ENCODE data around the gene ANKUB1. TPM values are rescaled to one million over a fixed set of nuclear protein-coding genes. Genes with fewer than 3 reads are reported as not detected.

The ANKUB1 gene
- total and polyA plus RNA-seq, 9 of the 15 experiments (the other 6 are each of a cell fraction or from before 2014, with no cell fraction given) = not detected

DNA sequence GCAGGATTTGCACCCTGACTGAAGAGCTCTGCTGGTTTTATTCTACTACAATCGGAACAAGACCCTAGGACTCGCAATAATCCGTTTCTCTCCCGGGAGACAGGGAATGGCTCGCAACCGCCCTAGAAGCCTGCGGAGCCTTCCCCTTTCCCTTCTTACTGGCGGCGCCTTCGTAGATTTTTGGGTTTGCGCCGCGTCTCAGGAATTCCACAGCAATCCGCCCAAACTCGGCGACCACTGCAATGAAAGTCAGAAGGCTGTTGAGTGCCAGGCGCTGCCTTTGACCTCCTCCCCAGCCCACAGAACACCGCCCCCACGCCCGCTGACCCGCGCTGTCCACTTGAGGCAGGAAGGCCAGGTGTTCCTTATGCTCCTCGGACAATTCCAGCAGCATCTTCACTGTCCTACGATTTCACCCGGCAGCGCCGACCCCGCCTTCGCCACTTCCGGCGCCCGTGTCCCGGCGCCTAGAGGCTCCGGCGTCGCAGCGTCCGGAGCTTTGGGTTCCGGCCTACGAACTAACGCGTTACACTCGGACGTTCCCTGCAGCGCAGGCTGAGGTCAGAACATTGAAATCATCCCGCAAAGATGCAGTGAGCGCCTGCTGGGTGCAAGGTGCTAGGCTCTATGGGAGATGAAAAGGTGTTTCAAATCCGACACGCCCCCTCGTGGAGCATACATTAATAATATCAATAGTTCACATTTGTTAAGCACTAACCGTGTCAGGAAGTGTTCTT is 40.1 kb downstream of the ANKUB1 start, which contains the start of gene COMMD2 (continued):
- TF ChIP-seq, protein P1, sequence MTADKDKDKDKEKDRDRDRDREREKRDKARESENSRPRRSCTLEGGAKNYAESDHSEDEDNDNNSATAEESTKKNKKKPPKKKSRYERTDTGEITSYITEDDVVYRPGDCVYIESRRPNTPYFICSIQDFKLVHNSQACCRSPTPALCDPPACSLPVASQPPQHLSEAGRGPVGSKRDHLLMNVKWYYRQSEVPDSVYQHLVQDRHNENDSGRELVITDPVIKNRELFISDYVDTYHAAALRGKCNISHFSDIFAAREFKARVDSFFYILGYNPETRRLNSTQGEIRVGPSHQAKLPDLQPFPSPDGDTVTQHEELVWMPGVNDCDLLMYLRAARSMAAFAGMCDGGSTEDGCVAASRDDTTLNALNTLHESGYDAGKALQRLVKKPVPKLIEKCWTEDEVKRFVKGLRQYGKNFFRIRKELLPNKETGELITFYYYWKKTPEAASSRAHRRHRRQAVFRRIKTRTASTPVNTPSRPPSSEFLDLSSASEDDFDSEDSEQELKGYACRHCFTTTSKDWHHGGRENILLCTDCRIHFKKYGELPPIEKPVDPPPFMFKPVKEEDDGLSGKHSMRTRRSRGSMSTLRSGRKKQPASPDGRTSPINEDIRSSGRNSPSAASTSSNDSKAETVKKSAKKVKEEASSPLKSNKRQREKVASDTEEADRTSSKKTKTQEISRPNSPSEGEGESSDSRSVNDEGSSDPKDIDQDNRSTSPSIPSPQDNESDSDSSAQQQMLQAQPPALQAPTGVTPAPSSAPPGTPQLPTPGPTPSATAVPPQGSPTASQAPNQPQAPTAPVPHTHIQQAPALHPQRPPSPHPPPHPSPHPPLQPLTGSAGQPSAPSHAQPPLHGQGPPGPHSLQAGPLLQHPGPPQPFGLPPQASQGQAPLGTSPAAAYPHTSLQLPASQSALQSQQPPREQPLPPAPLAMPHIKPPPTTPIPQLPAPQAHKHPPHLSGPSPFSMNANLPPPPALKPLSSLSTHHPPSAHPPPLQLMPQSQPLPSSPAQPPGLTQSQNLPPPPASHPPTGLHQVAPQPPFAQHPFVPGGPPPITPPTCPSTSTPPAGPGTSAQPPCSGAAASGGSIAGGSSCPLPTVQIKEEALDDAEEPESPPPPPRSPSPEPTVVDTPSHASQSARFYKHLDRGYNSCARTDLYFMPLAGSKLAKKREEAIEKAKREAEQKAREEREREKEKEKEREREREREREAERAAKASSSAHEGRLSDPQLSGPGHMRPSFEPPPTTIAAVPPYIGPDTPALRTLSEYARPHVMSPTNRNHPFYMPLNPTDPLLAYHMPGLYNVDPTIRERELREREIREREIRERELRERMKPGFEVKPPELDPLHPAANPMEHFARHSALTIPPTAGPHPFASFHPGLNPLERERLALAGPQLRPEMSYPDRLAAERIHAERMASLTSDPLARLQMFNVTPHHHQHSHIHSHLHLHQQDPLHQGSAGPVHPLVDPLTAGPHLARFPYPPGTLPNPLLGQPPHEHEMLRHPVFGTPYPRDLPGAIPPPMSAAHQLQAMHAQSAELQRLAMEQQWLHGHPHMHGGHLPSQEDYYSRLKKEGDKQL (CRISPR knock-in tag; IDR thresholded peaks at IDR 0.05; ENCODE audit: borderline replicate concordance) = no peak
- TF ChIP-seq, protein P2, sequence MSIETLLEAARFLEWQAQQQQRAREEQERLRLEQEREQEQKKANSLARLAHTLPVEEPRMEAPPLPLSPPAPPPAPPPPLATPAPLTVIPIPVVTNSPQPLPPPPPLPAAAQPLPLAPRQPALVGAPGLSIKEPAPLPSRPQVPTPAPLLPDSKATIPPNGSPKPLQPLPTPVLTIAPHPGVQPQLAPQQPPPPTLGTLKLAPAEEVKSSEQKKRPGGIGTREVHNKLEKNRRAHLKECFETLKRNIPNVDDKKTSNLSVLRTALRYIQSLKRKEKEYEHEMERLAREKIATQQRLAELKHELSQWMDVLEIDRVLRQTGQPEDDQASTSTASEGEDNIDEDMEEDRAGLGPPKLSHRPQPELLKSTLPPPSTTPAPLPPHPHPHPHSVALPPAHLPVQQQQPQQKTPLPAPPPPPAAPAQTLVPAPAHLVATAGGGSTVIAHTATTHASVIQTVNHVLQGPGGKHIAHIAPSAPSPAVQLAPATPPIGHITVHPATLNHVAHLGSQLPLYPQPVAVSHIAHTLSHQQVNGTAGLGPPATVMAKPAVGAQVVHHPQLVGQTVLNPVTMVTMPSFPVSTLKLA (conservative IDR thresholded peaks at IDR 0.05) = peak; percentile 30 to 67; a peak in 2 of 4 replicates
- TF ChIP-seq, protein P3, sequence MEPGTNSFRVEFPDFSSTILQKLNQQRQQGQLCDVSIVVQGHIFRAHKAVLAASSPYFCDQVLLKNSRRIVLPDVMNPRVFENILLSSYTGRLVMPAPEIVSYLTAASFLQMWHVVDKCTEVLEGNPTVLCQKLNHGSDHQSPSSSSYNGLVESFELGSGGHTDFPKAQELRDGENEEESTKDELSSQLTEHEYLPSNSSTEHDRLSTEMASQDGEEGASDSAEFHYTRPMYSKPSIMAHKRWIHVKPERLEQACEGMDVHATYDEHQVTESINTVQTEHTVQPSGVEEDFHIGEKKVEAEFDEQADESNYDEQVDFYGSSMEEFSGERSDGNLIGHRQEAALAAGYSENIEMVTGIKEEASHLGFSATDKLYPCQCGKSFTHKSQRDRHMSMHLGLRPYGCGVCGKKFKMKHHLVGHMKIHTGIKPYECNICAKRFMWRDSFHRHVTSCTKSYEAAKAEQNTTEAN (CRISPR knock-in tag; IDR thresholded peaks at IDR 0.05) = 0 out of 2 replicates have a peak, but pooled peaks have one; percentile 68
- TF ChIP-seq, protein P4, sequence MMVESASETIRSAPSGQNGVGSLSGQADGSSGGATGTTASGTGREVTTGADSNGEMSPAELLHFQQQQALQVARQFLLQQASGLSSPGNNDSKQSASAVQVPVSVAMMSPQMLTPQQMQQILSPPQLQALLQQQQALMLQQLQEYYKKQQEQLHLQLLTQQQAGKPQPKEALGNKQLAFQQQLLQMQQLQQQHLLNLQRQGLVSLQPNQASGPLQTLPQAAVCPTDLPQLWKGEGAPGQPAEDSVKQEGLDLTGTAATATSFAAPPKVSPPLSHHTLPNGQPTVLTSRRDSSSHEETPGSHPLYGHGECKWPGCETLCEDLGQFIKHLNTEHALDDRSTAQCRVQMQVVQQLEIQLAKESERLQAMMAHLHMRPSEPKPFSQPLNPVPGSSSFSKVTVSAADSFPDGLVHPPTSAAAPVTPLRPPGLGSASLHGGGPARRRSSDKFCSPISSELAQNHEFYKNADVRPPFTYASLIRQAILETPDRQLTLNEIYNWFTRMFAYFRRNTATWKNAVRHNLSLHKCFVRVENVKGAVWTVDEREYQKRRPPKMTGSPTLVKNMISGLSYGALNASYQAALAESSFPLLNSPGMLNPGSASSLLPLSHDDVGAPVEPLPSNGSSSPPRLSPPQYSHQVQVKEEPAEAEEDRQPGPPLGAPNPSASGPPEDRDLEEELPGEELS (CRISPR knock-in tag; IDR thresholded peaks at IDR 0.05; ENCODE audit: borderline replicate concordance) = 0 out of 2 replicates have a peak, but pooled peaks have one; percentile 36
- TF ChIP-seq, protein P5, sequence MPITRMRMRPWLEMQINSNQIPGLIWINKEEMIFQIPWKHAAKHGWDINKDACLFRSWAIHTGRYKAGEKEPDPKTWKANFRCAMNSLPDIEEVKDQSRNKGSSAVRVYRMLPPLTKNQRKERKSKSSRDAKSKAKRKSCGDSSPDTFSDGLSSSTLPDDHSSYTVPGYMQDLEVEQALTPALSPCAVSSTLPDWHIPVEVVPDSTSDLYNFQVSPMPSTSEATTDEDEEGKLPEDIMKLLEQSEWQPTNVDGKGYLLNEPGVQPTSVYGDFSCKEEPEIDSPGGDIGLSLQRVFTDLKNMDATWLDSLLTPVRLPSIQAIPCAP (CRISPR knock-in tag; IDR thresholded peaks at IDR 0.05; ENCODE audit: borderline replicate concordance) = 0 out of 2 replicates have a peak, but pooled peaks have one; percentile 61
- TF ChIP-seq DPF2 (IDR thresholded peaks at IDR 0.05) (no peak), TOE1 (IDR thresholded peaks at IDR 0.05; ENCODE audit: borderline replicate concordance) (peak; percentile 61; the same call in 1 of the 2 replicates), TOE1 (CRISPR knock-in tag; IDR thresholded peaks at IDR 0.05; ENCODE audit: borderline replicate concordance, low read depth) (no peak), SREBF1 (IDR thresholded peaks at IDR 0.05; ENCODE audit: borderline replicate concordance, low read depth, low read length) (peak; percentile 28; the same call in 1 of the 2 replicates), ZNF24 (IDR thresholded peaks at IDR 0.05) (peak; percentile 85), SOX6 (IDR thresholded peaks at IDR 0.05) (peak; percentile 70)
- TF ChIP-seq, protein P6, sequence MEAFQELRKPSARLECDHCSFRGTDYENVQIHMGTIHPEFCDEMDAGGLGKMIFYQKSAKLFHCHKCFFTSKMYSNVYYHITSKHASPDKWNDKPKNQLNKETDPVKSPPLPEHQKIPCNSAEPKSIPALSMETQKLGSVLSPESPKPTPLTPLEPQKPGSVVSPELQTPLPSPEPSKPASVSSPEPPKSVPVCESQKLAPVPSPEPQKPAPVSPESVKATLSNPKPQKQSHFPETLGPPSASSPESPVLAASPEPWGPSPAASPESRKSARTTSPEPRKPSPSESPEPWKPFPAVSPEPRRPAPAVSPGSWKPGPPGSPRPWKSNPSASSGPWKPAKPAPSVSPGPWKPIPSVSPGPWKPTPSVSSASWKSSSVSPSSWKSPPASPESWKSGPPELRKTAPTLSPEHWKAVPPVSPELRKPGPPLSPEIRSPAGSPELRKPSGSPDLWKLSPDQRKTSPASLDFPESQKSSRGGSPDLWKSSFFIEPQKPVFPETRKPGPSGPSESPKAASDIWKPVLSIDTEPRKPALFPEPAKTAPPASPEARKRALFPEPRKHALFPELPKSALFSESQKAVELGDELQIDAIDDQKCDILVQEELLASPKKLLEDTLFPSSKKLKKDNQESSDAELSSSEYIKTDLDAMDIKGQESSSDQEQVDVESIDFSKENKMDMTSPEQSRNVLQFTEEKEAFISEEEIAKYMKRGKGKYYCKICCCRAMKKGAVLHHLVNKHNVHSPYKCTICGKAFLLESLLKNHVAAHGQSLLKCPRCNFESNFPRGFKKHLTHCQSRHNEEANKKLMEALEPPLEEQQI (IDR thresholded peaks at IDR 0.05) = peak; percentile 95
